Calu3 (cell line): ENCODE measurements around the gene NATD1. TPM values are rescaled to one million over a fixed set of nuclear protein-coding genes. Genes with fewer than 3 reads are reported as not detected.

Source experiments
- BruUV-seq: library from RNA; stranded (reverse); fragments of 400-500 nt; replicated peaks from 2 replicates; lab custom pipeline; 2021; lab: Mats Ljungman, UMichigan
- CTCF ChIA-PET: fragments of 300-600 bp; sonication (Branson Sonifier 250); formaldehyde crosslinking; loops from one replicate; lab custom pipeline; 2022; ENCODE audit warnings: antibody characterized with exemption; lab: Charles Lee
- DNase-seq: peaks from one replicate; pipeline ENCODE4 v3.0.0; 2022
- H3K27ac Mint-ChIP-seq: one replicate; pipeline ENCODE4 v1.8.0; 2022; ENCODE audit warnings: mixed read lengths; ENCODE audit not compliant: unreplicated experiment
- H3K27me3 Mint-ChIP-seq: one replicate; pipeline ENCODE4 v1.8.0; 2022; ENCODE audit warnings: mixed read lengths; ENCODE audit not compliant: unreplicated experiment
- H3K36me3 Mint-ChIP-seq: one replicate; pipeline ENCODE4 v1.8.0; 2022; ENCODE audit warnings: mild to moderate bottlenecking, moderate library complexity, mixed read lengths; ENCODE audit not compliant: insufficient read depth, unreplicated experiment
- H3K4me1 Mint-ChIP-seq: one replicate; pipeline ENCODE4 v1.8.0; 2022; ENCODE audit warnings: mild to moderate bottlenecking, low read depth, mixed read lengths; ENCODE audit not compliant: unreplicated experiment
- H3K4me3 Mint-ChIP-seq: one replicate; pipeline ENCODE4 v1.8.0; 2022; ENCODE audit warnings: mild to moderate bottlenecking, low read depth, moderate library complexity, mixed read lengths; ENCODE audit not compliant: unreplicated experiment
- H3K9me3 Mint-ChIP-seq: one replicate; pipeline ENCODE4 v1.8.0; 2022; ENCODE audit warnings: low read depth, mixed read lengths; ENCODE audit not compliant: unreplicated experiment
- CTCF ChIP-seq: fragments of 200-600 bp; IDR thresholded peaks from one replicate; pipeline ENCODE4 v1.8.0; 2022; ENCODE audit warnings: antibody characterized with exemption; ENCODE audit not compliant: unreplicated experiment
- intact Hi-C: fragments of 100-400 bp; cut with micrococcal nuclease; formaldehyde crosslinking; loops from one replicate; pipeline ENCODE4 v1.10.0; 2022; ENCODE audit not compliant: unreplicated experiment
- total RNA-seq: library from RNA; stranded (reverse); gene quantifications from 2 replicates; pipeline ENCODE4 v1.2.3, GENCODE V29; 2022

NATD1 gene
- total RNA-seq, 1 experiment from 2014 or later, result 1.5 TPM

GRCh38 chr17:21210411-21211076, 42.7 kb downstream of the NATD1 start:
- Mint-ChIP-seq H3K4me3 (no peak overlapping the region), H3K27ac (no peak overlapping the region), H3K9me3 (no peaks in the 10 kb centered on the region), H3K27me3 (no peaks in the 10 kb centered on the region), H3K4me1 (peaks cover 6% of the 10 kb centered on the region), H3K36me3 (peaks cover 29% of the 10 kb centered on the region)
- CTCF ChIA-PET, result no interaction called here
- no peak for TF ChIP-seq CTCF
- DNase-seq, result no peak
- intact Hi-C loops, result loop anchor here (10.0 kb wide), 2 partner anchors 86 to 166 kb away; partner anchors contain the start of genes DHRS7B and USP22
- BruUV-seq, result no TSS peak

DNA sequence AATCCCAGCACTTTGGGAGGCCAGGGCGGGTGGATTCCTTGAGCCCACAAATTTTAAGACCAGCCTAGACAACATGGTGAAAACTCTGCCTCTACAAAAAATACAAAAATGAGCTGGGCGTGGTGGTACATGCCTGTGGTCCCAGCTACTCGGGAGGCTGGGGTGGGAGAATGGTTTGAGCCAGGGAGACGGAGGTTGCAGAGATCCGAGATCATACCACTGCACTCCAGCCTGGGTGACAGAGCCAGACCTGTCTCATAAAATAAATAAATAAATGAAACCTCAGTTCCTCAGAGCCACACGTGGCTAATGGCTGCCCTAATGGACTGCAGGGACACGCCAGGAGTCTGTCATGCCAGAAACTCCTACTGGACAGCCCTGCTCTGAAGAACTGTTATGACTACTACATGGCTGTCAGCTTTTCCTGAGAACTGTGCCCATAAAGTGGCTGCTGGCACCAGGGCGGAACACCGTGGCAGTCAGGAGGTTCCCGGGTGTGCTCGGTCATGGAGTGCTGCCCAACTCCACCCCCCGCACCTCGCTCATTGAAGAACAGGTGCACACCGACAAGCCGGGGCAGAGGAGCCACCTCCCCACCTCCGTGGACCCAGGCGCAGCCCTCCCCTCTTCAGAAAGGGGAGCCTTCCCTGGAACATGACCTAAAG, 43.6 kb downstream of the NATD1 start:
- H3K9me3 Mint-ChIP-seq, result no peaks in the 10 kb centered on the region
- no peak for DNase-seq
- no peaks in the 10 kb centered on the region for H3K4me1 Mint-ChIP-seq
- H3K27ac Mint-ChIP-seq, result no peak overlapping the region
- intact Hi-C loops, result loop anchor here (10.0 kb wide), 2 partner anchors 85 to 165 kb away; partner anchors contain the start of genes DHRS7B and USP22
- H3K4me3 Mint-ChIP-seq, result no peak overlapping the region
- CTCF ChIA-PET, result no interaction called here
- H3K36me3 Mint-ChIP-seq, result peaks cover 25% of the 10 kb centered on the region
- TF ChIP-seq CTCF, result no peak
- H3K27me3 Mint-ChIP-seq, result no peaks in the 10 kb centered on the region
- no TSS peak for BruUV-seq

GRCh38 chr17:21208352-21208751, 44.9 kb downstream of the NATD1 start:
- H3K4me3 Mint-ChIP-seq, result no peak overlapping the region
- intact Hi-C loops, result no loop called here
- TF ChIP-seq CTCF, result no peak
- no peaks in the 10 kb centered on the region for H3K4me1 Mint-ChIP-seq
- no peak overlapping the region for H3K27ac Mint-ChIP-seq
- CTCF ChIA-PET, result no interaction called here
- H3K9me3 Mint-ChIP-seq, result no peaks in the 10 kb centered on the region
- H3K27me3 Mint-ChIP-seq, result no peaks in the 10 kb centered on the region
- no TSS peak for BruUV-seq
- no peak for DNase-seq
- peaks cover 12% of the 10 kb centered on the region for H3K36me3 Mint-ChIP-seq

GRCh38 chr17:21204935-21205334, 48.3 kb downstream of the NATD1 start:
- TF ChIP-seq CTCF, result no peak
- no peak overlapping the region for H3K27ac Mint-ChIP-seq
- no peaks in the 10 kb centered on the region for H3K4me1 Mint-ChIP-seq
- no peaks in the 10 kb centered on the region for H3K36me3 Mint-ChIP-seq
- no TSS peak for BruUV-seq
- intact Hi-C loops, result no loop called here
- H3K4me3 Mint-ChIP-seq, result no peak overlapping the region
- CTCF ChIA-PET, result no interaction called here
- H3K27me3 Mint-ChIP-seq, result no peaks in the 10 kb centered on the region
- DNase-seq, result no peak
- H3K9me3 Mint-ChIP-seq, result no peaks in the 10 kb centered on the region
